ENCODE results near the gene PARP9.

The PARP9 gene

GRCh38 chr3:122564155-122564912 is at the start of gene PARP9, which contains the start of gene DTX3L:
Gene PARP9, minus strand, starts transcription at chr3:122564300. Its CDS starts 4,680 bp downstream, at chr3:122559620.
Gene DTX3L, plus strand, starts transcription at chr3:122564338. Its CDS starts 89 bp downstream, at chr3:122564427.
- peak; percentile 77 for DNase-seq

GRCh38 chr3:122612696-122613095 is 48.6 kb upstream of the PARP9 start:
- no peak for DNase-seq

- no peak for DNase-seq
Observed at GRCh38 chr3:122609798-122610559, 45.9 kb upstream of the PARP9 start.

GRCh38 chr3:122608916-122609315 is 44.8 kb upstream of the PARP9 start:
- no peak for DNase-seq

- DNase-seq: no peak
Observed at GRCh38 chr3:122606330-122606729, 42.2 kb upstream of the PARP9 start.

GRCh38 chr3:122603056-122603455 is 39.0 kb upstream of the PARP9 start:
- DNase-seq: no peak

GRCh38 chr3:122602011-122602710 is 38.1 kb upstream of the PARP9 start:
- DNase-seq: no peak

GRCh38 chr3:122598556-122598955 is 34.5 kb upstream of the PARP9 start:
- no peak for DNase-seq

GRCh38 chr3:122598151-122598550 is 34.1 kb upstream of the PARP9 start:
- no peak for DNase-seq

GRCh38 chr3:122594025-122594424 is 29.9 kb upstream of the PARP9 start:
- DNase-seq: no peak

- no peak for DNase-seq
Observed at GRCh38 chr3:122590610-122591009, 26.5 kb upstream of the PARP9 start.

GRCh38 chr3:122589297-122589696 is 25.2 kb upstream of the PARP9 start:
- no peak for DNase-seq

- no peak for DNase-seq
Observed at GRCh38 chr3:122587572-122587971, 23.5 kb upstream of the PARP9 start.

- no peak for DNase-seq
Observed at GRCh38 chr3:122586773-122587485, 22.8 kb upstream of the PARP9 start.

- no peak for DNase-seq
Observed at GRCh38 chr3:122586098-122586497, 22.0 kb upstream of the PARP9 start.

GRCh38 chr3:122582390-122582789 is 18.3 kb upstream of the PARP9 start:
- DNase-seq: no peak

GRCh38 chr3:122581622-122582021 is 17.5 kb upstream of the PARP9 start:
- no peak for DNase-seq

- no peak for DNase-seq
Observed at GRCh38 chr3:122580470-122580869, 16.4 kb upstream of the PARP9 start.

GRCh38 chr3:122578069-122578740 is 14.1 kb upstream of the PARP9 start:
- DNase-seq: no peak

- DNase-seq: no peak
Observed at GRCh38 chr3:122577409-122578031, 13.4 kb upstream of the PARP9 start, which contains the start of gene PARP15. Gene PARP15, plus strand, starts transcription at chr3:122577650. Its CDS starts 18 bp downstream, at chr3:122577668.

- DNase-seq: no peak
Observed at GRCh38 chr3:122576174-122576940, 12.3 kb upstream of the PARP9 start.
